Right renal cortex interstitium (tissue), 3 donors: ENCODE measurements around the gene ASL. TPM values are rescaled to one million over a fixed set of nuclear protein-coding genes. Genes with fewer than 3 reads are reported as not detected.
"Not testable (repeated sequence)": the region's sequence is repeated elsewhere in the genome, so short reads cannot be mapped to it uniquely, and the experiment has no call there.

Experiments
- DNase-seq, 3 donors: peaks; one replicate each; pipeline ENCODE4 v3.0.0-alpha.2; 2013; ENCODE audit warnings: low read depth in 3 of 3, low spot score in 2 of 3
- polyA plus RNA-seq, 3 donors: library from polyadenylated mRNA; unstranded; fragments of 120-200 nt; gene quantifications; one replicate each; pipeline ENCODE4 v1.2.1, GENCODE V29; 2013; ENCODE audit not compliant: insufficient read length in 3 of 3

Gene ASL
- 10 to 100 TPM; 24.5 to 28.9 (median 24.7) TPM for polyA plus RNA-seq

DNA sequence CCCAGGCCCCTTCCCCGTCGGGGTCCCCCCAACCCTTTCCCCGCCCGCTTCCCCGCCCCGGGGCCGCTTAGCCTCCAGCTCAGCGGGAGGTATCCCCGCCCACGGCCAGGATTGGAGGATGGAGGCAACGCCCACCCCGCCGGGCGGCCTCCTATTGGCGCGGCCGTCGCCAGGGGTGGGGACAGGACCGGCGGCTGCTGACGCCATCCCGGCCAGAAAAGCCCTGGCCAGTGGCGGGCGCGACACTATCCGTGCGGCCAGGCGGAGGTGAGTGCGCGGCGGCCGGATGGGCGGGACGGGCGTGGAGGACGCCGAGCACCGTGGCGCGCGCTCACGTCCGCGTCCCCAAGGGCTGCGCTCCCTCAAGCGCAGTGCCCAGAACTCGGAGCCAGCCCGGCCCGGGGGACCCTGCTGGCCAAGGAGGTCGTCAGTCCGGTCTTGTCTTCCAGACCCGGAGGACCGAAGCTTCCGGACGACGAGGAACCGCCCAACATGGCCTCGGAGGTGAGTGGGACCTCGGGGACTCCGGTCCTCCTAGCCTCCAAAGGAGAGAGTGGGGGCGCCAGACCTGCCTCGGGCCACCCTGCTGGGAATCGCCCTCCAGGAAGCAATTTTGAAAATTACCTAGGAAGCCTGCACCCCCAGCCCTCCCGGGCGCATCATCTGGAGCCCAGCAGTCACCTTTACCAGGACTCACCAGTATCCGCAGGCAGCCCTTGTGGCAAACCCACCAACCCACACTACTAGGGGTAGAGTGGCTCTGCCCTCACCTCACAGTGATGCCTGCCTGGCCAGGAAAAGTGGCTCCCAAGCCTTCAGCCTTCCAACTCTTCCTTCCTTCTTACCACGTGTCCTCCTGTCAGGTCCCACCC, at the start of gene ASL:
Gene ASL (plus strand): TSS at position 230 of the 872 bp plus-strand sequence. CDS start 263 bp downstream, at position 493.
- DNase-seq, result peak; percentile 70 to 88 (median 81)

DNA sequence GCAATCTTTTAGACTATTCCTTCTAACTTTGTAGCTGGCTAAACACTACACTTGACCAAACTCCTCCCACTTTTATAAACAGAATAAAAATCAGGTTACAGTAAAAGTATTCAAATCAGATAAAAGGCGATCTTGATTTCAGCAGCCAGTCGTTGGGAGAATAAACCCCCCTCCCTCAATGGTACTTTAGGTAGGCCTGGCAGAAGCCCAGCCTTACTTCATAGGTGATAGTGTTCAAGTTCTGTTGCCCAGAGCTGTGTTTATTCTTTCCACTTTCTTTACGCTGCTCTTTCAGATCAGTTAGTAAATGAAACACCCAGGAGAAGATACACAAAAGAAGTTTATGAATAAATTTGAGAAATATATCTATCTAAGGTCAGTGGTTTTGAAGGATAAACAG, 47.3 kb upstream of the ASL start:
- not testable (repeated sequence) for DNase-seq

- no peak for DNase-seq
Observed at GRCh38 chr7:66033471-66034385, 41.9 kb upstream of the ASL start.

GRCh38 chr7:66034436-66035010, 41.1 kb upstream of the ASL start:
- DNase-seq, result not testable (repeated sequence)

DNA sequence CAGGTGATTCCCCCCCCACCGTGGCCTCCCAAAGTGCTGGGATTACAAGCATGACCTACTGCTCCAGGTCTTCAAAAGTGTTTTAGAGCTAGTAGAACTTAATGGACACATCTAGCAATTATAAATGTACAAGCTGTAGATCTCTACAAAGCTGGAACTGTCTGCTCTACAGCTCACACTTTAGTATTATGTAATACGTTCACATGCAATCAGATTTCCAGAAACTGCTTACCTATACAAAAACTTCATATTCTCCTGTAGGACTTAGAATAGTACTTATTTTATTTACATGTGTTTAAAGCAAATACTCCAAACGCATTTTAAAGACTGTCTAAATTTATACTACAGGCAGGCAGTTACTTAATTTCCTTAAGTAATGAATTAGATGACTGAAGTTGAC, 39.2 kb upstream of the ASL start:
- DNase-seq, result no peak

- no peak for DNase-seq
Observed at GRCh38 chr7:66036788-66037187, 38.8 kb upstream of the ASL start.

- DNase-seq, result no peak
Observed at GRCh38 chr7:66039094-66039670, 36.4 kb upstream of the ASL start.

DNA sequence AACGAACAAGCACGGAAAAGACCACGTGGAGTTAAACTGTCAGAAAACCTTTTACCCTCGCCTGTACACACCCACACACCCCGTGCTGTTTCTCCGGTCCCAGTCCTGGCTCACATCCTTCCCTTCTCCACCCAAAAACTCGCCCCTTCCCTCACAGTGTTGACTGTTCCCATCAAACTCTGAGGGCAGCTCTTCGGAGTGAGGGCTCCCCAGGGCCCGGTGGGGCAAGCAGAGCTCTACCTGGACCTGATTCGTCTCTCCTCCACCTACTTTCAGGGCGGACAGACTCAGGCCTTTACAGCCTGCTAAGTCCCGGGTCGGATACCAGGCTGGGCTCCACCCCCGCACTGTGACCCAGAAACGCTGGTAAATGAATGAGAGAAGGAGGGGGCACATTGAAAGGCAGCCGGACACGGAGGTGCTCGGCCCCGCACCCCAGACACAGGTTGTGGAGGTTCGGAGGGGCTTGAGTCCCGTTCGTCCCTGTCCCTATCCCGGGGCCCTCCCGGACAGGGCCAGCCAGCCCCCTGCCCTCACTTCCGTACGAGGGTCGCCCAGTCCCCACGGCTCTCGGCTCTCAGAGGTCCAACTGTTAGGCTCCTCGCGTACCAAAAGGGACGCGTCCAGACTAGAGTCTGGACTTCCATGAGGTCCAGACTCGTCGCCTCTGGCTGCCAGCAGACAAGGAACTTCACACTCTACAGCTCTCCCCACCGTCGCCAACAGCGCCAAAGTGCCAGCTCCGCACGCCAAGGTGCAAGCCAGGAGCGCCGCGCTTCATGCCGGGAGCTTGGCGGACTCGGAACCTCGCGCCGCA, 31.7 kb upstream of the ASL start:
- peak in 1 of 3 donors; percentile 19 for DNase-seq

DNA sequence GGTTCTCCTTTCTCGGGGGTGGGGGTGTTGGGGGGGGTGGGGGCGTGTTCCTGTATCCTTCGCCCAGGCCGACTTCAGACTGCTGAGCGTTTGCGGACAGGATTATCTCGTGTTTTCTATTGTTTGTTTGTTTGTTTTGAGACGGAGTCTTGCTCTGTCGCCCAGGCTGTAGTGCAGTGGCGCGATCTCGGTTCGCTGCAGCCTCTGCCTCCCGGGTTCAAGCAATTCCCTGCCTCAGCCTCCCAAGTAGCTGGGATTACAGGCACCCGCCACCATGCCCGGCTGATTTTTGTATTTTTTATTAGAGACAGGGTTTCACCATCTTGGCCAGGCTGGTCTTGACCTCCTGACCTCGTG, 31.1 kb upstream of the ASL start:
- not testable (repeated sequence) for DNase-seq

DNA sequence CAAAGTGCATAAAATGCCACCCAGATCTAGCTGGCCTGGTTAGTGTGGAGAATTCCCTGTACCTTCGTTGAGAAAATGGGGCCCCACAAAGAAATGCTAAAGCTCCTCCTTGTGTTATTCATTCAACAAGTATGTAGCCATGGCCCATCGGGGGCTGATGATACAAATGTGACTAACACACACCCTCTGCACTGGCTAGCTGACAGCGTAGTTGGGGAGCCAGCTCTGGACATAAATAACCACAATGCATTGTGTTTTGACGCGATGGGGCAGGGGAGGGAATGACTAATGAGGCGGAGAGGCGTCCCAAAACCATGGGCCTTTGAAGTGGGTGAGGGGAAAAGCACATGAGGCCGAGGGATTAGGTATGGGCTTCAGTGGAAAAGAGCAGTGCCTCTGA, 28.2 kb upstream of the ASL start:
- DNase-seq, result no peak

- not testable (repeated sequence) for DNase-seq
Observed at GRCh38 chr7:66049886-66050285, 25.7 kb upstream of the ASL start.

DNA sequence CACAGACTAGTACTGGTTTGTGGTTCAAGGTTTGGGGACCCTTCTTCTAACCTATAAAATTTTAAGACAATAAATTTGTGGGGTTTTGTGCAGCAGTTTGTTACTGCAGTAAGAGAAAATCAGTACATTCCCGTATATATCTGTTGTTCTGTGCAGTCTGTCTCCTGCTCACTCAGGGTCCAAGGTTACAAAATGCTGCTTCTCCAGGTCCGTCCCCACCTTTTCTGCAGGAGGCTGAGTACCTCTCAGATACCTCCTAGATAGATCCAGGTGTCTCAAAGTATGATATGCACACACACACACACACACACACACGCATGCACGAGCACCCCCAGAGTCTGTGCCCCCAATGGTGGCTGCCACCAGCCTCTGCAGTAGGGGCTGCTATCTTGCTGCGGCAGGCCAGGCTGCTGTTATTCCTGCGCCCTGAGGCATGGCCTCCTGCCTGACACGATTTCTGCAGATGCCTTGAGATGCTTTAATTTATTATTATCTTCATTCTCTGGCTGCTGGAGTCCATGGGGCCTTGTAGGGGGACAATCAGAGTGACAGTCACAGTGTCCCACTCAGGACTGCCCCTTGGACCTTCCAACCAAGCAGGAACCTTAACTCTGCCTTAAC, 25.2 kb upstream of the ASL start:
- no peak for DNase-seq

- DNase-seq, result no peak
Observed at GRCh38 chr7:66050990-66051448, 24.6 kb upstream of the ASL start.

DNA sequence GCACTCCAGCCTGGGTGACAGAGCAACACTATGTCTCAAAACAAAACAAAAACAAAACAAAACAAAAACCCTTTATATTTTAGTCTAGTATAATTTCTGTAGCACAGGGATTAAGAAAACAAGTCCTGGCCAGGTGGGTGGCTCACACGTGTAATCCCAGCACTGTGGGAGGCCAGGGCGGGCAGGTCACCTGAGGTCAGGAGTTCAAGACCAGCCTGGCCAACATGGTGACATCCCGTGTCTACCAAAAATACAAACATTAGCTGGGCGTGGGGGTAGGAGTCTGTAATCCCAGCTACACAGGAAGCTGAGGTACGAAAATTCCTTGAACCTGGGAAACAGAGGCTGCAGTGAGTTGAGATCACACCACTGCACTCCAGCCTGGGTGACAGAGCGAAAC, 23.2 kb upstream of the ASL start:
- no peak for DNase-seq

GRCh38 chr7:66054063-66054462, 21.6 kb upstream of the ASL start:
- no peak for DNase-seq

DNA sequence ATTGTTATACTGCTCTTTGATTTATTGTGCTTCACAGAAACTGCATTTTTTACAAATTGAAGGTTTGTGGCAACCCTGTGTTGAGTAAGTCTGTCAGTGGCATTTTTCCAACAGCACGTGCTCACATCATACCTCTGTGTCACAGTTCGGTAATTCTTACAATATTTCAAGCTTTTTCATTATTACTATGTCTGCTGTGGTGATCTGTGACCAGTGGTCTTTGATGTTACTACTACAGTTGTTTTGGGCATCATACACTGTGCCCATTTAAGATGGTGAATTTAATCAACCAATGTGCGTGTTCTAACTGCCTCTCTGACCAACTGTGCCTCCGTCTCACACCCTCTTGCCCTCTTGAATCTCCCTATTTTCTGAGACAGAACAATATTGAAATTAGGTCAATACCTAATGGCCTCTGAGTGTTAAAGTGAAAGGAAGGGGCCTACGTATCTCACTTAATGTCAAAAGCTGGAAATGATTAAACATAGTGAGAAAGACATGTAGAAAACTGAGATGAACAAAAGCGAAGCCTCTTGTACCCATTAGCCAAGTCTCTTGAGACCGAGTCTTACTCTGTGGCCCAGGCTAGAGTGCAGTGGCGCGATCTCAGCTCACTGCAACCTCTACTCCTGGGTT, 20.2 kb upstream of the ASL start:
- no peak for DNase-seq

- DNase-seq, result no peak
Observed at GRCh38 chr7:66060796-66061195, 14.8 kb upstream of the ASL start.

- DNase-seq, result no peak
Observed at GRCh38 chr7:66069732-66070131, 5.9 kb upstream of the ASL start.

DNA sequence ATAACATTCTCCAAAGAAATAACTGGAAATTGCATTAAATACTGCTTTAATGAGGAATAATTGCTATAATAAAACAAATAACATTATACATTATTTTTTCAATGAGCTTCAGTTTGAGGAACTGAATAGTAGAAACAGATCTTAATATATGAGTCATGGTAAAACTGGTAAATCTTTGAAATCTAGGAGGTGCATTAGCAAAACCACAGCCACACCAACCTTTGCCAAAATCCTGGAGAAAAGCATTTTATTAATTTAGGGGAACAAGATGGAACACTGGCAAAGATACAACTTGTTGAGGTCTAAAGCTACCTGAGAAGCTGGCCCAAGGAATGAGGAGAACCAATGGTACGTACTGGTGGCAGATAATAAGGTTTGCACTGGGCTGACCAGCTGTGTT, 5.4 kb upstream of the ASL start:
- DNase-seq, result no peak
